ENCODE measurements around the gene HIVEP1.
A peak's percentile ranks its signal among the peaks of the same experiment; 100 is the strongest.

The HIVEP1 gene

DNA sequence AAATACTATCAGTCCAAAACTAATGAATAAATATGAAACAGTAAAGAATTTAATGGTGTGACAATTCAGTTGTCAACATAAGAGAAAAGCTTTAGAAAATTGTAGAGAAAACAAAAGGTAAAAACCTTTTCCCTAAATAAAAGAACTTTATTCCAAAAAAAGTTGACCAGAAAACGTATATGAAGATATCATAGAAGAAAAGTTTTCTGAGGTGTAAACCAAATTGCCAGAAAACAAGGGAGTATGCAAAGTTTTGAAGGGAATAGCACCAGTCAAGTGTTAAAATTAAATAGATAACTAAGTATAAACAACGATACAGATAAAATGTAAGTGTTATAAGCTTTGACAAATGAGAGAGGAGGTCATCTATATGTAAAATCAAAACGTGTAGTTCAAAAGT, 104.9 kb downstream of the HIVEP1 start:
- Histone ChIP-seq H3K4me3 (ENCODE audit: low read depth, low read length) (no peak overlapping the region), H3K9ac (ENCODE audit: low read depth, low read length) (no peak overlapping the region), H3K27me3 (ENCODE audit: control insufficient read depth, insufficient read depth, low read length) (no peaks in the 10 kb centered on the region), H3K4me1 (ENCODE audit: control insufficient read depth, insufficient read depth, low read length) (no peaks in the 10 kb centered on the region), H3K9me3 (ENCODE audit: control insufficient read depth, insufficient read depth, low read length) (no peaks in the 10 kb centered on the region), H3K36me3 (ENCODE audit: control insufficient read depth, insufficient read depth, low read length) (peaks cover 2% of the 10 kb centered on the region)

- Histone ChIP-seq H3K4me1 (ENCODE audit: control insufficient read depth, insufficient read depth, low read length) (no peaks in the 10 kb centered on the region), H3K27me3 (ENCODE audit: control insufficient read depth, insufficient read depth, low read length) (no peaks in the 10 kb centered on the region), H3K9me3 (ENCODE audit: control insufficient read depth, insufficient read depth, low read length) (no peaks in the 10 kb centered on the region), H3K4me3 (ENCODE audit: low read depth, low read length) (peak overlapping the region; percentile 14), H3K36me3 (ENCODE audit: control insufficient read depth, insufficient read depth, low read length) (peaks cover 2% of the 10 kb centered on the region), H3K9ac (ENCODE audit: low read depth, low read length) (no peak overlapping the region)
These were observed 106.5 kb downstream of the HIVEP1 start for GRCh38 chr6:12118607-12119006.

- Histone ChIP-seq H3K4me3 (ENCODE audit: low read depth, low read length) (peak overlapping the region; percentile 14), H3K36me3 (ENCODE audit: control insufficient read depth, insufficient read depth, low read length) (peaks cover 2% of the 10 kb centered on the region), H3K9ac (ENCODE audit: low read depth, low read length) (no peak overlapping the region), H3K27me3 (ENCODE audit: control insufficient read depth, insufficient read depth, low read length) (no peaks in the 10 kb centered on the region), H3K9me3 (ENCODE audit: control insufficient read depth, insufficient read depth, low read length) (no peaks in the 10 kb centered on the region), H3K4me1 (ENCODE audit: control insufficient read depth, insufficient read depth, low read length) (no peaks in the 10 kb centered on the region)
These were observed 107.0 kb downstream of the HIVEP1 start for GRCh38 chr6:12119085-12119588.

DNA sequence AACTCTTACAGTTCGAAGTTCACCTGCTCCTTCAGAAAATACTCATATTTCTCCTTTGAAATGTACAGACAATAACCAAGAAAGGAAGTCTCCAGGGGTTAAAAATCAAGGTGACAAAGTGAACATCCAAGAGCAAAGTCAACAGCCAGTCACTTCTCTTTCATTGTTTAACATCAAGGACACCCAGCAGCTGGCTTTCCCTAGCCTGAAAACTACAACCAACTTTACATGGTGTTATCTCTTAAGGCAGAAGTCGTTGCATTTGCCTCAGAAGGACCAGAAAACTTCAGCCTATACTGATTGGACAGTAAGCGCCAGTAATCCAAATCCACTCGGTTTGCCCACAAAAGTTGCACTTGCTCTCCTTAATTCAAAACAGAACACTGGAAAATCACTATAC, 113.3 kb downstream of the HIVEP1 start:
- H3K4me1 ChIP-seq (ENCODE audit: control insufficient read depth, insufficient read depth, low read length), result no peaks in the 10 kb centered on the region
- no peak overlapping the region for H3K4me3 ChIP-seq (ENCODE audit: low read depth, low read length)
- no peak overlapping the region for H3K9ac ChIP-seq (ENCODE audit: low read depth, low read length)
- no peaks in the 10 kb centered on the region for H3K9me3 ChIP-seq (ENCODE audit: control insufficient read depth, insufficient read depth, low read length)
- peaks cover 3% of the 10 kb centered on the region for H3K36me3 ChIP-seq (ENCODE audit: control insufficient read depth, insufficient read depth, low read length)
- no peaks in the 10 kb centered on the region for H3K27me3 ChIP-seq (ENCODE audit: control insufficient read depth, insufficient read depth, low read length)

DNA sequence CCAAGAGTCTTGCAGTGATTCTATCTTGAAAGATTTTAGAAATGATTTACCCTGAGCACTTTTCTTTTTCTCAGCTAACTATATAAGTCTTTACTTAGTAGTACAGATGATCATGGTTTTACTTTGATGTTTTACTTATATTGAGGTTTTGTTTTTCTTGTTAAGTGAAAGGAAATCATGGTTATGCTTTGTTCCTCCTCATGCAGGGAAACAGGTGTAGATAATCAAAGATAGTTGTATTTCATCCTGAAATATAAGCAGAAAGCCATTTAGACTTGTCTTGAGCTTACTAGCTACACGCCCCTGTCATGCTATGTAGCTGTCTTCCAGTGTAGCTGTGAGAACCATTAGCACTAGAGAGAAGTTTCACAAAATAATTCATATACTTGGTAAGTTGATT, 113.9 kb downstream of the HIVEP1 start:
- no peak overlapping the region for H3K9ac ChIP-seq (ENCODE audit: low read depth, low read length)
- no peak overlapping the region for H3K4me3 ChIP-seq (ENCODE audit: low read depth, low read length)
- H3K4me1 ChIP-seq (ENCODE audit: control insufficient read depth, insufficient read depth, low read length), result no peaks in the 10 kb centered on the region
- H3K36me3 ChIP-seq (ENCODE audit: control insufficient read depth, insufficient read depth, low read length), result peaks cover 3% of the 10 kb centered on the region
- H3K27me3 ChIP-seq (ENCODE audit: control insufficient read depth, insufficient read depth, low read length), result no peaks in the 10 kb centered on the region
- H3K9me3 ChIP-seq (ENCODE audit: control insufficient read depth, insufficient read depth, low read length), result no peaks in the 10 kb centered on the region

DNA sequence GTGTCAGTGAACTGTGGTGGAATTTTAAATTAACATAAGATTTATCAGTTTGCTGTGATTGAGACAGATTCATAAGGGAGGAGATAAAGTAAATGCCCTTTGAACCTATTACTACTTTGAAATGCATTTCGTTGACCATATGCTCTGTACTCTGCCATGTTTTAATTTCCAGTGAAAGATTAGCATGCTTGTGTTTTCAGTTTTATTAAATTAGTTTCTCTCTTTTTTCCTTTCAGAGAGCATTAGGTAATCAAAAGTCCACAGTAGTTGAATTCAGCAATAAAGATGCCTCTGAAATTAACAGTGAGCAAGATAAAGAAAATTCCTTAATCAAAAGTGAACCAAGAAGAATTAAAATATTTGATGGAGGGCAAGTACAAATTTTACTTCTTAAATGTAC, 117.4 kb downstream of the HIVEP1 start:
- H3K9ac ChIP-seq (ENCODE audit: low read depth, low read length), result no peak overlapping the region
- H3K4me1 ChIP-seq (ENCODE audit: control insufficient read depth, insufficient read depth, low read length), result no peaks in the 10 kb centered on the region
- H3K9me3 ChIP-seq (ENCODE audit: control insufficient read depth, insufficient read depth, low read length), result no peaks in the 10 kb centered on the region
- H3K36me3 ChIP-seq (ENCODE audit: control insufficient read depth, insufficient read depth, low read length), result peaks cover 3% of the 10 kb centered on the region
- no peaks in the 10 kb centered on the region for H3K27me3 ChIP-seq (ENCODE audit: control insufficient read depth, insufficient read depth, low read length)
- no peak overlapping the region for H3K4me3 ChIP-seq (ENCODE audit: low read depth, low read length)

GRCh38 chr6:12132351-12133222, 120.5 kb downstream of the HIVEP1 start:
- H3K36me3 ChIP-seq (ENCODE audit: control insufficient read depth, insufficient read depth, low read length), result no peaks in the 10 kb centered on the region
- no peak overlapping the region for H3K4me3 ChIP-seq (ENCODE audit: low read depth, low read length)
- H3K4me1 ChIP-seq (ENCODE audit: control insufficient read depth, insufficient read depth, low read length), result no peaks in the 10 kb centered on the region
- no peaks in the 10 kb centered on the region for H3K27me3 ChIP-seq (ENCODE audit: control insufficient read depth, insufficient read depth, low read length)
- H3K9me3 ChIP-seq (ENCODE audit: control insufficient read depth, insufficient read depth, low read length), result no peaks in the 10 kb centered on the region
- H3K9ac ChIP-seq (ENCODE audit: low read depth, low read length), result no peak overlapping the region

DNA sequence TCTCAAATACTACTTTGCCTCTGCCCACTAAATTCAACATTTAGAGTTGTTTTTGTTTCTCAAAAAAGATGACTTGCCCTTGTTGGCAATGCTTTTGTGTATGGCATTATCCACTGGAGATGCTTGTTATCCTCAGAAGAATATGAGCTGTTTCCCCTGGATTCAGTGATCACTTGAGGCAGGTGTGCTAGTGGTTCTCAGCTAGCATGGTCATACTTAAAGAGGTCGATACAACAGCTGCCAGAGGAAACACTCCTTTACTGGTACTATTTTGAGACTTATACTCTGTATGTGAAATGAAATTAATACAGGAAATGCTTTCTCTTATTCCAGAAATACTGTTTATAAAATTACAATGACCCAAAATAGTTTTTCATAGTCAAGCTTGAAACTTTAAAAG, 122.5 kb downstream of the HIVEP1 start:
- H3K4me3 ChIP-seq (ENCODE audit: low read depth, low read length), result no peak overlapping the region
- peaks cover 11% of the 10 kb centered on the region for H3K36me3 ChIP-seq (ENCODE audit: control insufficient read depth, insufficient read depth, low read length)
- peaks cover 10% of the 10 kb centered on the region for H3K9me3 ChIP-seq (ENCODE audit: control insufficient read depth, insufficient read depth, low read length)
- H3K4me1 ChIP-seq (ENCODE audit: control insufficient read depth, insufficient read depth, low read length), result no peaks in the 10 kb centered on the region
- no peak overlapping the region for H3K9ac ChIP-seq (ENCODE audit: low read depth, low read length)
- no peaks in the 10 kb centered on the region for H3K27me3 ChIP-seq (ENCODE audit: control insufficient read depth, insufficient read depth, low read length)

DNA sequence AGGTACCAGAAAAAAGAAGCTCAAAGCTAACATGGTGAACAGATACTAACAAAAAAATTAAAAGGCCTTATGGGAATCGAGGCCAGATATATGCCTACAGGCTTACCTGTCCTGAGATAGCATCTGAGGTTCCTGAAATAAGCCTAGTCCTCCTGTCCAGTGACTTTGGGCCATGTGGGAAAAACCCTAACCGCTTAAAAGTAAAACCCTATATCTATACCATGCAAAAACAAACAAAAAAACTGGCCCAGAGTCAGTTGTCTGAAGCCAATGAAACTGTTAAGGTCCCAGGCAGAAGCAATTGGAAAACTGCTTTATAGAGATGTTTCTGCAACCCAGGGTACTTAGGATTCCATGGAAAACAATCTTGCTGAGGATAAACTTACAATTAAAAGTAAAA, 122.9 kb downstream of the HIVEP1 start:
- H3K4me1 ChIP-seq (ENCODE audit: control insufficient read depth, insufficient read depth, low read length), result no peaks in the 10 kb centered on the region
- no peak overlapping the region for H3K9ac ChIP-seq (ENCODE audit: low read depth, low read length)
- H3K4me3 ChIP-seq (ENCODE audit: low read depth, low read length), result no peak overlapping the region
- H3K9me3 ChIP-seq (ENCODE audit: control insufficient read depth, insufficient read depth, low read length), result peaks cover 10% of the 10 kb centered on the region
- H3K36me3 ChIP-seq (ENCODE audit: control insufficient read depth, insufficient read depth, low read length), result peaks cover 15% of the 10 kb centered on the region
- no peaks in the 10 kb centered on the region for H3K27me3 ChIP-seq (ENCODE audit: control insufficient read depth, insufficient read depth, low read length)

- no peak overlapping the region for H3K9ac ChIP-seq (ENCODE audit: low read depth, low read length)
- no peaks in the 10 kb centered on the region for H3K4me1 ChIP-seq (ENCODE audit: control insufficient read depth, insufficient read depth, low read length)
- no peaks in the 10 kb centered on the region for H3K27me3 ChIP-seq (ENCODE audit: control insufficient read depth, insufficient read depth, low read length)
- H3K9me3 ChIP-seq (ENCODE audit: control insufficient read depth, insufficient read depth, low read length), result peaks cover 10% of the 10 kb centered on the region
- H3K4me3 ChIP-seq (ENCODE audit: low read depth, low read length), result no peak overlapping the region
- peaks cover 16% of the 10 kb centered on the region for H3K36me3 ChIP-seq (ENCODE audit: control insufficient read depth, insufficient read depth, low read length)
These were observed 124.8 kb downstream of the HIVEP1 start for GRCh38 chr6:12136905-12137304.

DNA sequence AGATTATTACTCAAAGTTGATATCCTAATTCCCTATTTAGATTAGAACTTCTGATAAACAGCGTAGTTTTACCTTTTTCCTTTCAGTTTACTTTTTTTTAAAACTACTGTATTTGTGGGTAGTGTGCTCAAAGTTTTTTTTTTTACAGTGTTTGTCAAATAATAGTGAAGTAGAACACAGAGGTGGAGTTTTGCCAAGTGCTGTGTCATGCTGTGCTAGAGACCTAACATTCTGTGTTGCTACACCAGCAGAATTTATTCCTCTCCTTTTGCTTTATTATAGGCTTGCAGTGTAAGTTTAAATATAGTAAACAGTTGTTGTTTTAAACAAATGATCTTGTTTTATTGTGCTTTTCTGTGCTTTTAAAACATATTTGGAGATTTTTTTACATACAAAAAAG, 125.4 kb downstream of the HIVEP1 start:
- no peak overlapping the region for H3K4me3 ChIP-seq (ENCODE audit: low read depth, low read length)
- H3K4me1 ChIP-seq (ENCODE audit: control insufficient read depth, insufficient read depth, low read length), result no peaks in the 10 kb centered on the region
- H3K36me3 ChIP-seq (ENCODE audit: control insufficient read depth, insufficient read depth, low read length), result peaks cover 16% of the 10 kb centered on the region
- H3K9ac ChIP-seq (ENCODE audit: low read depth, low read length), result no peak overlapping the region
- H3K27me3 ChIP-seq (ENCODE audit: control insufficient read depth, insufficient read depth, low read length), result no peaks in the 10 kb centered on the region
- H3K9me3 ChIP-seq (ENCODE audit: control insufficient read depth, insufficient read depth, low read length), result peaks cover 10% of the 10 kb centered on the region

GRCh38 chr6:12138381-12138780, 126.3 kb downstream of the HIVEP1 start:
- Histone ChIP-seq H3K9ac (ENCODE audit: low read depth, low read length) (no peak overlapping the region), H3K4me1 (ENCODE audit: control insufficient read depth, insufficient read depth, low read length) (no peaks in the 10 kb centered on the region), H3K36me3 (ENCODE audit: control insufficient read depth, insufficient read depth, low read length) (peaks cover 16% of the 10 kb centered on the region), H3K4me3 (ENCODE audit: low read depth, low read length) (no peak overlapping the region), H3K9me3 (ENCODE audit: control insufficient read depth, insufficient read depth, low read length) (peaks cover 10% of the 10 kb centered on the region), H3K27me3 (ENCODE audit: control insufficient read depth, insufficient read depth, low read length) (no peaks in the 10 kb centered on the region)
